Measurements from ENCODE around the gene LIPA.
"Not testable (repeated sequence)": the region's sequence is repeated elsewhere in the genome, so short reads cannot be mapped to it uniquely, and the experiment has no call there.

Gene LIPA

GRCh38 chr10:89197473-89197872 lies 54.1 kb downstream of the LIPA start:
- Histone ChIP-seq H3K79me2 (ENCODE audit: control insufficient read depth, insufficient read depth, low read length, unreplicated experiment) (no peaks in the 10 kb centered on the region), H3K36me3 (ENCODE audit: insufficient read depth, low read length) (no peaks in the 10 kb centered on the region), H3K27ac (ENCODE audit: low read depth, low read length) (no peak overlapping the region), H2AFZ (ENCODE audit: low read length, unreplicated experiment) (no peak overlapping the region), H3K4me1 (ENCODE audit: control insufficient read depth, insufficient read depth, low read length, unreplicated experiment) (peaks cover 7% of the 10 kb centered on the region), H3K27me3 (ENCODE audit: insufficient read depth, low read length) (no peaks in the 10 kb centered on the region), H3K4me3 (ENCODE audit: low read depth, low read length) (no peak overlapping the region)

GRCh38 chr10:89191301-89191700 lies 60.3 kb downstream of the LIPA start:
- not testable (repeated sequence) for H3K4me3 ChIP-seq (ENCODE audit: low read depth, low read length); H3K79me2 ChIP-seq (ENCODE audit: control insufficient read depth, insufficient read depth, low read length, unreplicated experiment); H3K4me1 ChIP-seq (ENCODE audit: control insufficient read depth, insufficient read depth, low read length, unreplicated experiment); H3K36me3 ChIP-seq (ENCODE audit: insufficient read depth, low read length); H2AFZ ChIP-seq (ENCODE audit: low read length, unreplicated experiment); H3K27ac ChIP-seq (ENCODE audit: low read depth, low read length); H3K27me3 ChIP-seq (ENCODE audit: insufficient read depth, low read length)

DNA sequence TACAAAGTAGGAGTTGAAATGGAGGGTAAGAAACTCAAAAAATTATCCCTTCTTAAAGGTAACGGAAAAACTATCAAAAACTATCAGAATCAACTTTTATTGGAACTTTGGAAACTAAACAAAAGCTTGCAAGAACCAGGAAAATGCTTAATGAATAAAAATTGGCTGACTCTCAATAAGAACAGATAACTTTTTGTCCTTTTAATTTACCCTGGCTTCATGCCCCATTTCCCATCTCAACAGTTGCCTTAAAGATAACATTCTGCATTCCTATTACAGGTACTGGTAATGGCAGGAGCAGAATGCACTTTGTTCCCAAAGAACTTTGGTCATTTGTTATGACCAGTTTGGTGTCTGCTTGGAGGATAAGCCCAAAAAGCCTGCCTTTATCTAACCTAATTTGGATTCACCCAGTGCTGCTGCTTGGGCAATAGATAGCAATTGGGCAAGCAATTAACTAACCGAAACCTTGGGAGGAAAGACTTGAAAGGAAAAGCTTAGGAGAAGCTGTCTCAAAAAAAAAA lies 62.3 kb downstream of the LIPA start:
- Histone ChIP-seq H3K79me2 (ENCODE audit: control insufficient read depth, insufficient read depth, low read length, unreplicated experiment) (no peaks in the 10 kb centered on the region), H3K4me3 (ENCODE audit: low read depth, low read length) (no peak overlapping the region), H3K4me1 (ENCODE audit: control insufficient read depth, insufficient read depth, low read length, unreplicated experiment) (peaks cover 18% of the 10 kb centered on the region), H3K27me3 (ENCODE audit: insufficient read depth, low read length) (no peaks in the 10 kb centered on the region), H3K27ac (ENCODE audit: low read depth, low read length) (no peak overlapping the region), H3K36me3 (ENCODE audit: insufficient read depth, low read length) (no peaks in the 10 kb centered on the region), H2AFZ (ENCODE audit: low read length, unreplicated experiment) (no peak overlapping the region)

- Histone ChIP-seq H3K4me1 (ENCODE audit: control insufficient read depth, insufficient read depth, low read length, unreplicated experiment) (peaks cover 24% of the 10 kb centered on the region), H3K79me2 (ENCODE audit: control insufficient read depth, insufficient read depth, low read length, unreplicated experiment) (no peaks in the 10 kb centered on the region), H3K36me3 (ENCODE audit: insufficient read depth, low read length) (no peaks in the 10 kb centered on the region), H3K27me3 (ENCODE audit: insufficient read depth, low read length) (no peaks in the 10 kb centered on the region), H2AFZ (ENCODE audit: low read length, unreplicated experiment) (no peak overlapping the region), H3K4me3 (ENCODE audit: low read depth, low read length) (no peak overlapping the region), H3K27ac (ENCODE audit: low read depth, low read length) (no peak overlapping the region)
Measured at GRCh38 chr10:89185658-89186057, 65.9 kb downstream of the LIPA start.

DNA sequence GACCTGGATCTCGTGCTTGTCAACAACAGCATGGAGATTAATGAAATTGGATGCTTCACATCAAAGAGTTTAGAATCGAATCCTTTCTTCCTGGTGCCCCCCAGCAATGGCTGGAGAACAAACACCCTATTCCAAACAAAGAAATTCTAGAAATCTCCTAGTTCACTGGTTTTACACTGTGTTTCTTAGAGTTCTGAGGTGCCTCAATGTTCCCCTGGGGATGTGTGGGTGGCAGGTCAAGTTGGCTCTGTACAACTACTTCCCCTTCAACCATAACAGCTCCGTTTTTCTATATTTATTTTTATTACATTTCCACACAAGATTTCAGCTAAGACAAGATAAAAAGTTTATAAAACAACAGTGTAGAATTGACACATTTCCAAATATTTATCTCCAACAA lies 66.9 kb downstream of the LIPA start:
- peaks cover 24% of the 10 kb centered on the region for H3K4me1 ChIP-seq (ENCODE audit: control insufficient read depth, insufficient read depth, low read length, unreplicated experiment)
- H3K27me3 ChIP-seq (ENCODE audit: insufficient read depth, low read length): no peaks in the 10 kb centered on the region
- no peak overlapping the region for H2AFZ ChIP-seq (ENCODE audit: low read length, unreplicated experiment)
- no peaks in the 10 kb centered on the region for H3K36me3 ChIP-seq (ENCODE audit: insufficient read depth, low read length)
- no peaks in the 10 kb centered on the region for H3K79me2 ChIP-seq (ENCODE audit: control insufficient read depth, insufficient read depth, low read length, unreplicated experiment)
- no peak overlapping the region for H3K27ac ChIP-seq (ENCODE audit: low read depth, low read length)
- H3K4me3 ChIP-seq (ENCODE audit: low read depth, low read length): no peak overlapping the region

DNA sequence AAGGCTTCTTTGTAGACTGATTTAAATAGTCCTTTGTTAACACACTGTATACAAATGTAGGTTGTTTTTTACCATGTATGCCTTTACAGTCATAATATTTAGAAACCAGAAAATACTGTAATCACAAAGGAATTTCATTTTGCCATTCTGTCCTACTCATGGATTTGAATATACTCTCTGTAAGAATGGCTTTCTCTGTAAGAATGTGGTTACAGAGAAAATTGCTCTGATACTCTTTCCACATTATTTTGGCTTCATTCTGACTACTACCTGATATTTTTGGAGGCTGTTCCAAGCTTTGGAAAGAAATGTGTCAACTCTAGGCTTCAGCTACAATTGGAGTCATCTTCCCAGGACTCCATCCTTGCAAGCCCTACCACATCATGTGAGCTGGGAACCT lies 68.0 kb downstream of the LIPA start:
- H3K27ac ChIP-seq (ENCODE audit: low read depth, low read length): no peak overlapping the region
- H3K4me1 ChIP-seq (ENCODE audit: control insufficient read depth, insufficient read depth, low read length, unreplicated experiment): peaks cover 24% of the 10 kb centered on the region
- H3K36me3 ChIP-seq (ENCODE audit: insufficient read depth, low read length): no peaks in the 10 kb centered on the region
- H3K27me3 ChIP-seq (ENCODE audit: insufficient read depth, low read length): no peaks in the 10 kb centered on the region
- H3K79me2 ChIP-seq (ENCODE audit: control insufficient read depth, insufficient read depth, low read length, unreplicated experiment): no peaks in the 10 kb centered on the region
- no peak overlapping the region for H2AFZ ChIP-seq (ENCODE audit: low read length, unreplicated experiment)
- no peak overlapping the region for H3K4me3 ChIP-seq (ENCODE audit: low read depth, low read length)

- no peak overlapping the region for H3K27ac ChIP-seq (ENCODE audit: low read depth, low read length)
- no peaks in the 10 kb centered on the region for H3K27me3 ChIP-seq (ENCODE audit: insufficient read depth, low read length)
- no peaks in the 10 kb centered on the region for H3K36me3 ChIP-seq (ENCODE audit: insufficient read depth, low read length)
- H3K79me2 ChIP-seq (ENCODE audit: control insufficient read depth, insufficient read depth, low read length, unreplicated experiment): no peaks in the 10 kb centered on the region
- H2AFZ ChIP-seq (ENCODE audit: low read length, unreplicated experiment): no peak overlapping the region
- H3K4me1 ChIP-seq (ENCODE audit: control insufficient read depth, insufficient read depth, low read length, unreplicated experiment): peaks cover 24% of the 10 kb centered on the region
- H3K4me3 ChIP-seq (ENCODE audit: low read depth, low read length): no peak overlapping the region
Measured at GRCh38 chr10:89182894-89183293, 68.7 kb downstream of the LIPA start.

- H3K79me2 ChIP-seq (ENCODE audit: control insufficient read depth, insufficient read depth, low read length, unreplicated experiment): no peaks in the 10 kb centered on the region
- peaks cover 20% of the 10 kb centered on the region for H3K4me1 ChIP-seq (ENCODE audit: control insufficient read depth, insufficient read depth, low read length, unreplicated experiment)
- H2AFZ ChIP-seq (ENCODE audit: low read length, unreplicated experiment): no peak overlapping the region
Measured at GRCh38 chr10:89175816-89176215, 75.8 kb downstream of the LIPA start.

GRCh38 chr10:89173075-89173474 lies 78.5 kb downstream of the LIPA start:
- H3K4me1 ChIP-seq (ENCODE audit: control insufficient read depth, insufficient read depth, low read length, unreplicated experiment): peaks cover 20% of the 10 kb centered on the region
- no peaks in the 10 kb centered on the region for H3K36me3 ChIP-seq (ENCODE audit: insufficient read depth, low read length)
- peak overlapping the region; percentile 4; the same call in 1 of the 2 replicates for H3K4me3 ChIP-seq (ENCODE audit: low read depth, low read length)
- H2AFZ ChIP-seq (ENCODE audit: low read length, unreplicated experiment): peak overlapping the region; percentile 91
- H3K27me3 ChIP-seq (ENCODE audit: insufficient read depth, low read length): no peaks in the 10 kb centered on the region
- H3K79me2 ChIP-seq (ENCODE audit: control insufficient read depth, insufficient read depth, low read length, unreplicated experiment): no peaks in the 10 kb centered on the region
- H3K27ac ChIP-seq (ENCODE audit: low read depth, low read length): peak overlapping the region; percentile 54

More at GRCh38 chr10:89175816-89176215, 75.8 kb downstream of the LIPA start:
- Histone ChIP-seq H3K27ac (ENCODE audit: low read depth, low read length) (no peak overlapping the region), H3K27me3 (ENCODE audit: insufficient read depth, low read length) (no peaks in the 10 kb centered on the region), H3K4me3 (ENCODE audit: low read depth, low read length) (no peak overlapping the region), H3K36me3 (ENCODE audit: insufficient read depth, low read length) (no peaks in the 10 kb centered on the region)

GRCh38 chr10:89171996-89172395 lies 79.6 kb downstream of the LIPA start:
- Histone ChIP-seq H3K4me3 (ENCODE audit: low read depth, low read length) (no peak overlapping the region), H2AFZ (ENCODE audit: low read length, unreplicated experiment) (peak overlapping the region; percentile 41)

DNA sequence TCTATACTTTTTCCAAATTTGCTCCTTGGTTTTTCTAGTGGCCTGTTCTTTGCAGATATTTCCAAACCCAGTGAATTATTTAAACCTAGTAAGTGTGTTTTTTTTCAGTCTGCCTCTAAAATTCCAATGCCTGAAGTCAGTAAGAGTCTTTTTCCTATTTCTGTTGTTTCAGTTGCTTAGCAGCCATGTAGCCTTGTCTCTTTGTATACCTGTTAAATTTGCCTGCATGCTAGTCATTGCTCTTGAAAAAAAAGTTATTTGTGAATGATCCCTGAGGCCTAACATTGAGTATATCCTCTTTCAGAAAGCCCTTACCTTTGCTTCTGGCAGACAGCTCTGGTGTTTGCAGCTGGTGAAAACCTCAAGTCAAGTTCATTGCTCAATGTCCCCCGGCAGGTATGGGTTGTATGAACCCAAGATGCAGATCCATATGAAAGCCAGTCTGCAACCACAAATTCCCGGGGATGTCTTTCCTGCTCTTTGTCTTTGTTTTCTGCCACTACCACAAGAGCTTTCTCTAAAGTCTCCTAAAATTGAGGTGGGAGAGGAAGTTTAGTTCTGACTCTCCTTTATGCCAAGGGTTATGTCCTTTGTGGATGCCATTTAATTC lies 80.2 kb downstream of the LIPA start:
- Histone ChIP-seq H3K79me2 (ENCODE audit: control insufficient read depth, insufficient read depth, low read length, unreplicated experiment) (no peaks in the 10 kb centered on the region), H2AFZ (ENCODE audit: low read length, unreplicated experiment) (no peak overlapping the region), H3K27ac (ENCODE audit: low read depth, low read length) (no peak overlapping the region), H3K4me1 (ENCODE audit: control insufficient read depth, insufficient read depth, low read length, unreplicated experiment) (peaks cover 20% of the 10 kb centered on the region), H3K27me3 (ENCODE audit: insufficient read depth, low read length) (no peaks in the 10 kb centered on the region), H3K4me3 (ENCODE audit: low read depth, low read length) (no peak overlapping the region), H3K36me3 (ENCODE audit: insufficient read depth, low read length) (no peaks in the 10 kb centered on the region)

More at GRCh38 chr10:89171996-89172395, 79.6 kb downstream of the LIPA start:
- H3K36me3 ChIP-seq (ENCODE audit: insufficient read depth, low read length): no peaks in the 10 kb centered on the region
- H3K4me1 ChIP-seq (ENCODE audit: control insufficient read depth, insufficient read depth, low read length, unreplicated experiment): peaks cover 20% of the 10 kb centered on the region
- no peaks in the 10 kb centered on the region for H3K27me3 ChIP-seq (ENCODE audit: insufficient read depth, low read length)
- no peaks in the 10 kb centered on the region for H3K79me2 ChIP-seq (ENCODE audit: control insufficient read depth, insufficient read depth, low read length, unreplicated experiment)
- H3K27ac ChIP-seq (ENCODE audit: low read depth, low read length): no peak overlapping the region
